PC-3 (cell line): ENCODE results near the gene DIAPH3. TPM values are rescaled to one million over a fixed set of nuclear protein-coding genes. Genes with fewer than 3 reads are reported as not detected.
A peak's percentile ranks its signal among the peaks of the same experiment; 100 is the strongest.

Experiments used
- ATAC-seq: fragments of 200-7000 bp; cut with Tn5 transposase; 2 replicates; pipeline ENCODE4 v1.9.1; 2020; ENCODE audit warnings: mild to moderate bottlenecking, moderate library complexity
- BruUV-seq: library from RNA; stranded (reverse); fragments of 400-500 nt; replicated peaks from 2 replicates; lab custom pipeline; 2021; lab: Mats Ljungman, UMichigan
- CTCF ChIA-PET: fragments of 300-600 bp; sonication (Branson Sonifier 250); formaldehyde crosslinking; loops from one replicate; lab custom pipeline; 2022; ENCODE audit warnings: antibody characterized with exemption; lab: Charles Lee
- POLR2A ChIA-PET: fragments of 300-600 bp; sonication (Branson Sonifier 250); formaldehyde crosslinking; loops from one replicate; lab custom pipeline; 2022; ENCODE audit warnings: antibody characterized with exemption; ENCODE audit not compliant: unreplicated experiment; lab: Charles Lee
- DNase-seq: peaks from one replicate; pipeline ENCODE4 v3.0.0-alpha.2; 2015
- H2AFZ ChIP-seq: fragments of 300-600 bp; sonication (generic); 2 replicates; pipeline ENCODE4 v1.6.0; 2016; ENCODE audit warnings: antibody characterized with exemption, low read length
- H3F3A ChIP-seq: fragments of 300-600 bp; sonication (generic); one replicate; pipeline ENCODE4 v1.6.0; 2017; ENCODE audit warnings: antibody characterized with exemption, low read length, control low read depth, mild to moderate bottlenecking; ENCODE audit not compliant: unreplicated experiment
- H3K27ac ChIP-seq: fragments of 300-600 bp; sonication (generic); 2 replicates; pipeline ENCODE4 v1.5.1; 2016; ENCODE audit warnings: mild to moderate bottlenecking, low read length
- H3K27me3 ChIP-seq: fragments of 300-600 bp; sonication (generic); 2 replicates; pipeline ENCODE4 v1.6.1; 2016; ENCODE audit warnings: low read length, mixed read lengths
- H3K36me3 ChIP-seq: fragments of 300-600 bp; sonication (generic); 2 replicates; pipeline ENCODE4 v1.6.1; 2016; ENCODE audit warnings: low read depth, mixed run types, low read length, mixed read lengths
- H3K4me1 ChIP-seq: fragments of 300-600 bp; sonication (generic); 2 replicates; pipeline ENCODE4 v1.5.1; 2016; ENCODE audit warnings: low read length; ENCODE audit not compliant: insufficient read depth
- H3K4me2 ChIP-seq: fragments of 300-600 bp; sonication (generic); 2 replicates; pipeline ENCODE4 v1.6.0; 2016; ENCODE audit warnings: low read length
- H3K4me3 ChIP-seq: fragments of 300-600 bp; sonication (generic); 2 replicates; pipeline ENCODE4 v1.5.1; 2016; ENCODE audit warnings: mild to moderate bottlenecking, low read length, mixed read lengths
- H3K79me2 ChIP-seq: fragments of 300-600 bp; sonication (generic); 2 replicates; pipeline ENCODE4 v1.6.1; 2017; ENCODE audit warnings: low read length, mixed read lengths
- H3K9ac ChIP-seq: fragments of 300-600 bp; sonication (generic); 2 replicates; pipeline ENCODE4 v1.6.0; 2016; ENCODE audit warnings: mild to moderate bottlenecking, low read length
- H3K9me2 ChIP-seq: fragments of 300-600 bp; sonication (generic); replicated peaks from 2 replicates; pipeline ENCODE4 v1.6.1; 2016; ENCODE audit warnings: mixed run types, low read length, mixed read lengths
- H3K9me3 ChIP-seq: fragments of 300-600 bp; sonication (generic); 2 replicates; pipeline ENCODE4 v1.6.1; 2016; ENCODE audit warnings: low read length, mixed read lengths
- H4K20me1 ChIP-seq: fragments of 300-600 bp; sonication (generic); 2 replicates; pipeline ENCODE4 v1.6.1; 2016; ENCODE audit warnings: low read length, mixed read lengths
- EZH2 ChIP-seq: fragments of 300-600 bp; sonication (generic); IDR thresholded peaks from one replicate; pipeline ENCODE4 v1.6.1; 2017; ENCODE audit warnings: antibody characterized with exemption, mild to moderate bottlenecking, low read length; ENCODE audit not compliant: unreplicated experiment
- EZH2phosphoT487 ChIP-seq: fragments of 300-600 bp; sonication (generic); IDR thresholded peaks from 2 replicates; pipeline ENCODE4 v1.6.1; 2018; ENCODE audit warnings: mild to moderate bottlenecking, antibody characterized with exemption, low read length, borderline replicate concordance
- intact Hi-C: fragments of 100-400 bp; cut with micrococcal nuclease; formaldehyde crosslinking; loops from 2 replicates; pipeline ENCODE4 v1.9.0; 2023
- total RNA-seq: library from RNA; depleted of rRNA; stranded (reverse); fragments of >200 nt; gene quantifications from 2 replicates; pipeline ENCODE4 v1.2.3, GENCODE V29; 2014
- TF ChIP-seq, protein P1 (sequence below): fragments of 300-600 bp; sonication (generic); conservative IDR thresholded peaks from 2 replicates; pipeline ENCODE4 v1.5.1; 2017; ENCODE audit warnings: antibody characterized with exemption, low read depth, mild to moderate bottlenecking, low read length

Gene DIAPH3
- total RNA-seq, 1 experiment from 2014 or later = 7.6 TPM

GRCh38 chr13:60146471-60146870 lies 17.3 kb downstream of the DIAPH3 start:
- no peak overlapping the region for H3K4me2 ChIP-seq
- no peak for ATAC-seq
- no peak overlapping the region for H3K27ac ChIP-seq
- peaks cover 5% of the 10 kb centered on the region; the same call in 1 of the 2 replicates for H4K20me1 ChIP-seq
- H2AFZ ChIP-seq = no peak overlapping the region
- ChIA-PET CTCF (interaction anchor here (0.7 kb wide), 1 partner anchor 240 kb away, joined by 3 read pairs; no protein-coding TSS in a partner anchor), POLR2A (interaction anchor here (0.6 kb wide), 2 partner anchors 18 to 186 kb away, joined by 3 to 9 read pairs; no protein-coding TSS in a partner anchor)
- TF ChIP-seq EZH2phosphoT487 (no peak), EZH2 (no peak)
- TF ChIP-seq, protein P1, sequence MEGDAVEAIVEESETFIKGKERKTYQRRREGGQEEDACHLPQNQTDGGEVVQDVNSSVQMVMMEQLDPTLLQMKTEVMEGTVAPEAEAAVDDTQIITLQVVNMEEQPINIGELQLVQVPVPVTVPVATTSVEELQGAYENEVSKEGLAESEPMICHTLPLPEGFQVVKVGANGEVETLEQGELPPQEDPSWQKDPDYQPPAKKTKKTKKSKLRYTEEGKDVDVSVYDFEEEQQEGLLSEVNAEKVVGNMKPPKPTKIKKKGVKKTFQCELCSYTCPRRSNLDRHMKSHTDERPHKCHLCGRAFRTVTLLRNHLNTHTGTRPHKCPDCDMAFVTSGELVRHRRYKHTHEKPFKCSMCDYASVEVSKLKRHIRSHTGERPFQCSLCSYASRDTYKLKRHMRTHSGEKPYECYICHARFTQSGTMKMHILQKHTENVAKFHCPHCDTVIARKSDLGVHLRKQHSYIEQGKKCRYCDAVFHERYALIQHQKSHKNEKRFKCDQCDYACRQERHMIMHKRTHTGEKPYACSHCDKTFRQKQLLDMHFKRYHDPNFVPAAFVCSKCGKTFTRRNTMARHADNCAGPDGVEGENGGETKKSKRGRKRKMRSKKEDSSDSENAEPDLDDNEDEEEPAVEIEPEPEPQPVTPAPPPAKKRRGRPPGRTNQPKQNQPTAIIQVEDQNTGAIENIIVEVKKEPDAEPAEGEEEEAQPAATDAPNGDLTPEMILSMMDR = no peak
- no TSS peak for BruUV-seq
- no peak overlapping the region for H3K4me3 ChIP-seq
- no peaks in the 10 kb centered on the region for H3K27me3 ChIP-seq
- H3K4me1 ChIP-seq = peaks cover 10% of the 10 kb centered on the region; the same call in 1 of the 2 replicates
- no peak overlapping the region for H3K9ac ChIP-seq
- peaks cover 81% of the 10 kb centered on the region for H3K79me2 ChIP-seq
- H3F3A ChIP-seq = no peaks in the 10 kb centered on the region
- no peaks in the 10 kb centered on the region for H3K36me3 ChIP-seq
- H3K9me3 ChIP-seq = no peaks in the 10 kb centered on the region
- intact Hi-C loops = no loop called here
- H3K9me2 ChIP-seq = no peaks in the 10 kb centered on the region
- no peak for DNase-seq

DNA sequence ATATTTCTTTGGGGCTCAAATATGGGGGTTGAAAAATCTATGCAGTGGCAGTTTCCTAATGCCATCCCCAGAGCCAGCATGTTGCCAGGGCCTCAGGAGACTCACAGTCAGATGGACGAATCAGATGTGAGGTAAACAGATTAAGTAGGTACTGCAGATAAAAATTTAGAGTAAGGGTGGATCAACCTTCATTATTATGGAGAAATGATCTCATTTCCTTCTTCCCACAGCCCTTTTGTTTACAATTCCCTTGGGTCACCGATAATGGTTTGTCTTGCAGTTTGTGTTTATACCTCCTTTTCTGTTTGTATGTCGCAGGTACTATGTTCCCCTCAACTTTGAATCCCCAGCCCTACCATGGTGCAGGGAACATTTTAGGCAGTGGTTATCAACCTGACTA lies 20.0 kb downstream of the DIAPH3 start:
- Histone ChIP-seq H3K9me2 (no peaks in the 10 kb centered on the region), H3F3A (no peaks in the 10 kb centered on the region), H3K79me2 (peaks cover 83% of the 10 kb centered on the region), H3K4me1 (peaks cover 23% of the 10 kb centered on the region), H4K20me1 (peaks cover 18% of the 10 kb centered on the region; the same call in 1 of the 2 replicates), H3K27ac (no peak overlapping the region), H2AFZ (no peak overlapping the region), H3K4me3 (no peak overlapping the region), H3K9ac (no peak overlapping the region), H3K4me2 (no peak overlapping the region), H3K27me3 (no peaks in the 10 kb centered on the region), H3K36me3 (no peaks in the 10 kb centered on the region), H3K9me3 (no peaks in the 10 kb centered on the region)
- ChIA-PET CTCF (no interaction called here), POLR2A (no interaction called here)
- BruUV-seq = no TSS peak
- intact Hi-C loops = no loop called here
- ATAC-seq = peak; percentile 46
- TF ChIP-seq, protein P1 = no peak
- TF ChIP-seq EZH2 (no peak), EZH2phosphoT487 (no peak)
- peak; percentile 21 for DNase-seq

DNA sequence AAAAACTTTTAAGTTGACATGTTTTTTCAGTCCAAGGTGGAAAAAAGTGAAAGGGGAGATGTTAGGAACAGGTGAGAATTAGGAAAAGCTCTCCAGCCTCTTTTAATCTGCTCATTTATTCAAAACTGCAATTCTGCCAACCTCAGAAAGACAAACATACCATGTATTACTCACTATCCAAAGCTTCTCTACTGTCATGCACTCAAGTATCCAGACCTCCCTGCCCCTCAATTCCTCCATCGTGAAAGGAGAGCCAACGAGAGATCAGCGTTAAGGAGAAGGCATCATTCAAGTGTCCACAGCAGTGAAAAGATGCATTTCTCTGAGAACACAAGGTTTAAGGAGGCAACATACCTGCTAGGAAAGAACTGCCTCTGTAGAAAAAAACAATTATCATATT lies 24.5 kb downstream of the DIAPH3 start:
- no peaks in the 10 kb centered on the region for H3K9me3 ChIP-seq
- H3K27me3 ChIP-seq = no peaks in the 10 kb centered on the region
- H3K9me2 ChIP-seq = no peaks in the 10 kb centered on the region
- H3K27ac ChIP-seq = no peak overlapping the region
- intact Hi-C loops = no loop called here
- H3K4me1 ChIP-seq = peaks cover 28% of the 10 kb centered on the region
- H3K4me2 ChIP-seq = no peak overlapping the region
- ChIA-PET POLR2A (no interaction called here), CTCF (no interaction called here)
- H3K36me3 ChIP-seq = no peaks in the 10 kb centered on the region
- H4K20me1 ChIP-seq = peaks cover 20% of the 10 kb centered on the region; the same call in 1 of the 2 replicates
- TF ChIP-seq EZH2phosphoT487 (no peak), EZH2 (no peak)
- TF ChIP-seq, protein P1 = no peak
- ATAC-seq (peak; percentile 81), DNase-seq (peak; percentile 32)
- peaks cover 60% of the 10 kb centered on the region for H3K79me2 ChIP-seq
- no peak overlapping the region for H3K4me3 ChIP-seq
- no peak overlapping the region for H2AFZ ChIP-seq
- no peak overlapping the region for H3K9ac ChIP-seq
- no peaks in the 10 kb centered on the region for H3F3A ChIP-seq
- no TSS peak for BruUV-seq
